Activated CD8-positive, alpha-beta T cell treated with anti-CD3 and anti-CD28 coated beads, Interleukin-2, amount 10 ng/mL, durations not matched to agents 7 days and 5 days (primary cell): ENCODE data around the gene ABHD17A. TPM values are rescaled to one million over a fixed set of nuclear protein-coding genes. Genes with fewer than 3 reads are reported as not detected.

Experiments
- ATAC-seq: fragments of 150-1000 bp; cut with Tn5 transposase; one replicate; pipeline ENCODE4 v1.10.0; 2021; ENCODE audit warnings: moderate library complexity
- CTCF ChIA-PET: fragments of 350-600 bp; sonication (Branson Sonifier 250); formaldehyde crosslinking; loops from one replicate; lab custom pipeline; 2021; ENCODE audit warnings: antibody characterized with exemption; lab: Charles Lee
- POLR2A ChIA-PET: fragments of 350-600 bp; sonication (Branson Sonifier 250); formaldehyde crosslinking; loops from one replicate; lab custom pipeline; 2021; ENCODE audit warnings: antibody characterized with exemption; lab: Charles Lee
- DNase-seq: peaks from one replicate; pipeline ENCODE4 v3.0.0-alpha.2; 2020
- H3K27ac Mint-ChIP-seq: one replicate; pipeline ENCODE4 v1.8.0; 2021; ENCODE audit warnings: mild to moderate bottlenecking, mixed read lengths
- H3K27me3 Mint-ChIP-seq: one replicate; pipeline ENCODE4 v1.8.0; 2021; ENCODE audit warnings: low read depth, mixed read lengths
- H3K36me3 Mint-ChIP-seq: one replicate; pipeline ENCODE4 v1.8.0; 2021; ENCODE audit warnings: low read depth, mixed read lengths
- H3K4me1 Mint-ChIP-seq: one replicate; pipeline ENCODE4 v1.8.0; 2021; ENCODE audit warnings: low read depth, mixed read lengths
- H3K4me3 Mint-ChIP-seq: one replicate; pipeline ENCODE4 v1.8.0; 2021; ENCODE audit warnings: mild to moderate bottlenecking, mixed read lengths
- H3K9me3 Mint-ChIP-seq: one replicate; pipeline ENCODE4 v1.8.0; 2022; ENCODE audit warnings: mixed read lengths; ENCODE audit not compliant: insufficient read depth
- total RNA-seq, 2 experiments: library from RNA; stranded (reverse); gene quantifications; one replicate each; pipeline ENCODE4 v1.2.3, GENCODE V29; 2021

Gene ABHD17A
- total RNA-seq, 2 experiments from 2014 or later, result 181 to 196 TPM

DNA sequence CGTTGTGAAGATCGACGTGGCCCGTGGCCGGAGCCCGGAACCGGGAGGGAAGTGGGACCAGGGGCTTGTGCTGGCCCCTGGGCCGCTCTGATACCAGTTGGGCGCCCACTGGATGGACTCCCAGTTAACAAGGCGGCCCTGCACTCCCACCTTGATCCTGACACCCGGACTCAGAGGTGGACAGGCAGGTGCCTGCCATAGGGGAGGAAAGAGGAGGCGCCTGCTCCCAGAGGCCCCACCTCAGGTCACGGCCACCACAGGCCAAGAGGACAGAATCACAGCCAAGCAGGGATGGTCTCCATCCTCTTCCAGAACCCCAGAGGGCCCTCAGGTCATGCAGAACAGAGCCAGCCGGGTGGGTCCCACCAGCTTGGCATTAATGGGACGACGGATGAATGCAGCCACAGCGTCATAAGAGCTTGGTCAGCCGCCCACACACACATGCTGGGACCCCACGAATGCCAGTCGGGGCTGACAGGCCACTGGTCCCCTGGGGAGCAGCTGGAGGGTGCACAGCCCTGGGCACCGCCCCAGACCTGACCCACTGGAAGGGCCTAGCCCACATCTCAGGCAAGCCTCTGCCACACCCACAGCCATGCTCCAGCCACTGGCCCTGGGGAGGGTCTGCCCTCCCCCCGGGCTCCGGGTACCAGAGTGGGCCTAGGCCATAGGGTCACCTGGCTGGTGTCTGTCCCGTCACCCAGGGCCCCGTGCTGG lies 12.3 kb downstream of the ABHD17A start:
- ChIA-PET POLR2A (no interaction called here), CTCF (no interaction called here)
- Mint-ChIP-seq H3K36me3 (peaks cover 31% of the 10 kb centered on the region), H3K9me3 (no peaks in the 10 kb centered on the region), H3K4me1 (peaks cover 43% of the 10 kb centered on the region), H3K4me3 (no peak overlapping the region), H3K27me3 (no peaks in the 10 kb centered on the region), H3K27ac (no peak overlapping the region)
- DNase-seq, result no peak
- no peak for ATAC-seq

GRCh38 chr19:1871630-1872029 lies 13.7 kb downstream of the ABHD17A start:
- CTCF ChIA-PET, result interaction anchor here (1.1 kb wide), 1 partner anchor 58 kb away, joined by 3 read pairs; no protein-coding TSS in a partner anchor
- peaks cover 50% of the 10 kb centered on the region for H3K4me1 Mint-ChIP-seq
- H3K4me3 Mint-ChIP-seq, result no peak overlapping the region

DNA sequence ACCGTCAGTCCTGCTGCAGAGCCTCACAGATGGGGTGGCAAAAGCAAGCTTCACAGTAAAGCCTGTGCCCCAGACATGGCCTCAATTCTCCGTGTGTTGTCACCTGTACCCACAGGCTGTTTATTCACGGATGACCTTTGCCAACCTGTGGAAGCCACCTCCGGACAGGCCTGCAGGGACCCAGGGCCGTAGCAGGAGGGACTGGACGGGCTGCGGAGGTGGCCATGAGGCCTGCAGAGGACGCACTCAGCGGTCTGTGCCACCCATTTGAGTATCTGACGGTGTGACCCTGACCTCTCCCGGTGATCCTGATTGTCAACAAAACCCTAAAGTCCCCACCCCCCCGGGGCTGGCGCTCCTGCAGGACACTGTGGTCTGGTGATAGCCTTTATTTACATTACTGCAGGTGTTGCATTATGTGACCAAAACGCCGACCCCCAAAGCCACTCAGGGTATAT lies 14.1 kb downstream of the ABHD17A start:
- Mint-ChIP-seq H3K36me3 (peaks cover 33% of the 10 kb centered on the region), H3K4me1 (peaks cover 45% of the 10 kb centered on the region), H3K9me3 (no peaks in the 10 kb centered on the region), H3K27me3 (no peaks in the 10 kb centered on the region), H3K4me3 (no peak overlapping the region), H3K27ac (no peak overlapping the region)
- no peak for DNase-seq
- ATAC-seq, result no peak
- ChIA-PET POLR2A (no interaction called here), CTCF (interaction anchor here (1.1 kb wide), 1 partner anchor 58 kb away, joined by 3 read pairs; no protein-coding TSS in a partner anchor)

More at GRCh38 chr19:1871630-1872029, 13.7 kb downstream of the ABHD17A start:
- Mint-ChIP-seq H3K27ac (no peak overlapping the region), H3K36me3 (peaks cover 35% of the 10 kb centered on the region), H3K9me3 (no peaks in the 10 kb centered on the region), H3K27me3 (no peaks in the 10 kb centered on the region)
- ATAC-seq (no peak), DNase-seq (no peak)
- POLR2A ChIA-PET, result no interaction called here

- CTCF ChIA-PET, result interaction anchor here (2.7 kb wide), 1 partner anchor 28 kb away, joined by 11 read pairs; no protein-coding TSS in a partner anchor
- ATAC-seq, result no peak
- Mint-ChIP-seq H3K36me3 (peaks cover 15% of the 10 kb centered on the region), H3K4me1 (peaks cover 44% of the 10 kb centered on the region), H3K27me3 (no peaks in the 10 kb centered on the region), H3K4me3 (no peak overlapping the region), H3K9me3 (no peaks in the 10 kb centered on the region), H3K27ac (peak overlapping the region; percentile 20)
- DNase-seq, result no peak
- POLR2A ChIA-PET, result interaction anchor here (0.6 to 1.0 kb wide), 3 partner anchors 12 to 60 kb away, joined by 3 read pairs; no protein-coding TSS in a partner anchor
Measured at GRCh38 chr19:1868971-1869370, 16.3 kb downstream of the ABHD17A start.

- Mint-ChIP-seq H3K4me3 (no peak overlapping the region), H3K4me1 (peaks cover 34% of the 10 kb centered on the region), H3K27me3 (no peaks in the 10 kb centered on the region), H3K27ac (peak overlapping the region; percentile 15), H3K9me3 (no peaks in the 10 kb centered on the region), H3K36me3 (peaks cover 10% of the 10 kb centered on the region)
- ChIA-PET CTCF (interaction anchor here (3.6 kb wide), 1 partner anchor 8 kb away, joined by 38 read pairs; no protein-coding TSS in a partner anchor), POLR2A (interaction anchor here (1.9 kb wide), 1 partner anchor 30 kb away, joined by 5 read pairs; no protein-coding TSS in a partner anchor)
- ATAC-seq (no peak), DNase-seq (no peak)
Measured at GRCh38 chr19:1867349-1867724, 18.0 kb downstream of the ABHD17A start.

GRCh38 chr19:1866693-1867348 lies 18.5 kb downstream of the ABHD17A start:
- ChIA-PET POLR2A (interaction anchor here (1.9 kb wide), 1 partner anchor 30 kb away, joined by 5 read pairs; no protein-coding TSS in a partner anchor), CTCF (interaction anchor here (0.6 to 3.6 kb wide), 5 partner anchors 9 to 63 kb away, joined by 3 to 38 read pairs (median 3); no protein-coding TSS in a partner anchor)
- H3K4me3 Mint-ChIP-seq, result no peak overlapping the region
- H3K4me1 Mint-ChIP-seq, result peaks cover 36% of the 10 kb centered on the region
- no peaks in the 10 kb centered on the region for H3K27me3 Mint-ChIP-seq
- DNase-seq, result no peak
- no peaks in the 10 kb centered on the region for H3K9me3 Mint-ChIP-seq
- peaks cover 12% of the 10 kb centered on the region for H3K36me3 Mint-ChIP-seq
- H3K27ac Mint-ChIP-seq, result no peak overlapping the region
- no peak for ATAC-seq

GRCh38 chr19:1865172-1866010 lies 19.9 kb downstream of the ABHD17A start:
- Mint-ChIP-seq H3K9me3 (no peaks in the 10 kb centered on the region), H3K36me3 (peaks cover 12% of the 10 kb centered on the region), H3K4me1 (peaks cover 51% of the 10 kb centered on the region), H3K4me3 (peak overlapping the region; percentile 75), H3K27ac (peak overlapping the region; percentile 72), H3K27me3 (no peaks in the 10 kb centered on the region)
- DNase-seq, result no peak
- ChIA-PET CTCF (interaction anchor here (0.8 to 3.6 kb wide), 12 partner anchors 9 to 463 kb away, joined by 3 to 38 read pairs (median 4); partner anchors contain the start of genes ABHD17A, ADAT3, LSM7 and SCAMP4), POLR2A (interaction anchor here (0.8 to 1.9 kb wide), 4 partner anchors 9 to 32 kb away, joined by 5 to 14 read pairs (median 6); partner anchors contain the start of gene ABHD17A)
- ATAC-seq, result no peak

DNA sequence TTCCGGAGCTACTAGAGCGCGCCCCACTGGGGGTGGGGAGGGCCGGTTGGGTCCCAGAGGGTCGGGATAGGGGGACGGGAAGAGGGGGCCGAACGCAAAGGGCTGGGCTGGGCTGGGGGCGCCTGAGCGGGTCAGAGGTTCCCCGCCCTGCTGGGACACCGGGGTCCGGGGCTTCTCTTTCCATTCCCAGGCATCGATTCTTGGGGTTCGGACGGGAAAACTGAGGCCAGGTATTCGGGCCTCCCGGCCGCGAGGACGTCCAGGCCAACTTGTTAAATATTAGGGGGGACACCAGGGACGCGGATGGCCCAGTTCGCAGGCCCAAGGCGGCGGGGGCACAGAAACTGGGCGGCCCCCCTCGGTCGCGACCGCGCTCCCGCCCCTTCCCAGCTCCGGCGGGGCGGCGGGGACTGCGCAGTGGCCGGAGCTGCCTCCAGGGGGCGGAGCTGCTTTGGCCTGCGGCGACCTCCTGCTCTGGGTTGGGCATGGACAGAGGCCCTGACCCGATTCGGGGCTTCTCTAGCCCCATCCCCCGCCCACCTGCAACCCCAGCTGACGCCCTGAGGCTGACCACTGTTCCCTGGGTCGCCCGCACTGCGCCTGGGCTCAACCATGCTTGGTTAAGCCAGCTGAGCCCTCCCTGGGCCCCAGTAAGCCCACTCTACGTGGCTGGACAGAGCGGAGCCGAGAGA lies 20.7 kb downstream of the ABHD17A start:
- no peaks in the 10 kb centered on the region for H3K9me3 Mint-ChIP-seq
- ChIA-PET CTCF (interaction anchor here (0.6 to 3.6 kb wide), 15 partner anchors 9 to 463 kb away, joined by 3 to 38 read pairs (median 4); partner anchors contain the start of genes ABHD17A, ADAT3, LSM7 and SCAMP4), POLR2A (interaction anchor here (0.6 to 1.4 kb wide), 6 partner anchors 10 to 32 kb away, joined by 3 to 14 read pairs (median 5); partner anchors contain the start of gene ABHD17A)
- ATAC-seq (peak; percentile 27), DNase-seq (peak; percentile 74)
- peaks cover 53% of the 10 kb centered on the region for H3K4me1 Mint-ChIP-seq
- H3K27me3 Mint-ChIP-seq, result no peaks in the 10 kb centered on the region
- H3K27ac Mint-ChIP-seq, result peak overlapping the region; percentile 85
- peak overlapping the region; percentile 75 for H3K4me3 Mint-ChIP-seq
- peaks cover 12% of the 10 kb centered on the region for H3K36me3 Mint-ChIP-seq

- peak overlapping the region; percentile 85 for H3K27ac Mint-ChIP-seq
- no peaks in the 10 kb centered on the region for H3K9me3 Mint-ChIP-seq
- H3K4me3 Mint-ChIP-seq, result peak overlapping the region; percentile 75
- ChIA-PET CTCF (interaction anchor here (0.6 to 3.6 kb wide), 15 partner anchors 8 to 464 kb away, joined by 3 to 38 read pairs (median 4); partner anchors contain the start of genes ABHD17A, ADAT3, LSM7 and SCAMP4), POLR2A (interaction anchor here (0.6 to 1.4 kb wide), 5 partner anchors 11 to 33 kb away, joined by 3 to 14 read pairs (median 5); partner anchors contain the start of gene ABHD17A)
- H3K27me3 Mint-ChIP-seq, result no peaks in the 10 kb centered on the region
- peaks cover 11% of the 10 kb centered on the region for H3K36me3 Mint-ChIP-seq
- peak; percentile 73 for ATAC-seq
- DNase-seq, result peak; percentile 95
- peaks cover 52% of the 10 kb centered on the region for H3K4me1 Mint-ChIP-seq
Measured at GRCh38 chr19:1863638-1864479, 21.4 kb downstream of the ABHD17A start.

DNA sequence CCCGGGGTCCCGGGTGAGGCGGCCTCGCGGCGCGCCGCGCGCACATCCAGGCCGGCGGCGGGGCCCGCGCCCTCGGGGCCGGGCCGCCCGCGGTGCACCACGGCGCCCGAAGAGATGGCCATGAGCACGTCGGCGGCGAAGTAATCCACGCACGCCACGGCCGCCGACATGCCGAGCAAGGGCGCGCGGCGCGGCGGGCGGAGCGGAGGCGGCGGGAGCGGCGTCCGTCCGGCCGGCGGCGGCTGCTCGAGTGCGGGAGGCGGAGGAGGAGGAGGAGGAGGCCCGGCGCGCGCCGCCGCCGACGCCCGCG lies 22.0 kb downstream of the ABHD17A start, which contains the start of gene KLF16:
Gene KLF16 (minus strand): TSS at position 252 of the 310 bp plus-strand sequence. CDS start 82 bp downstream, at position 170.
- Mint-ChIP-seq H3K4me3 (peak within 1 kb of the TSS; percentile 95), H3K27me3 (no peaks in the 10 kb centered on the region), H3K36me3 (peaks cover 10% of the 10 kb centered on the region), H3K9me3 (no peaks in the 10 kb centered on the region), H3K27ac (peak within 1 kb of the TSS; percentile 92), H3K4me1 (peaks cover 52% of the 10 kb centered on the region)
- ChIA-PET POLR2A (no interaction called here), CTCF (no interaction called here)
- no peak for DNase-seq
- no peak for ATAC-seq
